ENCODE measurements around the gene SFXN4. TPM values are rescaled to one million over a fixed set of nuclear protein-coding genes. Genes with fewer than 3 reads are reported as not detected.

Gene SFXN4
- total and polyA plus RNA-seq, 2 of the 4 experiments (the other 2 are of a cell fraction) = 12.0 to 12.5 TPM

DNA sequence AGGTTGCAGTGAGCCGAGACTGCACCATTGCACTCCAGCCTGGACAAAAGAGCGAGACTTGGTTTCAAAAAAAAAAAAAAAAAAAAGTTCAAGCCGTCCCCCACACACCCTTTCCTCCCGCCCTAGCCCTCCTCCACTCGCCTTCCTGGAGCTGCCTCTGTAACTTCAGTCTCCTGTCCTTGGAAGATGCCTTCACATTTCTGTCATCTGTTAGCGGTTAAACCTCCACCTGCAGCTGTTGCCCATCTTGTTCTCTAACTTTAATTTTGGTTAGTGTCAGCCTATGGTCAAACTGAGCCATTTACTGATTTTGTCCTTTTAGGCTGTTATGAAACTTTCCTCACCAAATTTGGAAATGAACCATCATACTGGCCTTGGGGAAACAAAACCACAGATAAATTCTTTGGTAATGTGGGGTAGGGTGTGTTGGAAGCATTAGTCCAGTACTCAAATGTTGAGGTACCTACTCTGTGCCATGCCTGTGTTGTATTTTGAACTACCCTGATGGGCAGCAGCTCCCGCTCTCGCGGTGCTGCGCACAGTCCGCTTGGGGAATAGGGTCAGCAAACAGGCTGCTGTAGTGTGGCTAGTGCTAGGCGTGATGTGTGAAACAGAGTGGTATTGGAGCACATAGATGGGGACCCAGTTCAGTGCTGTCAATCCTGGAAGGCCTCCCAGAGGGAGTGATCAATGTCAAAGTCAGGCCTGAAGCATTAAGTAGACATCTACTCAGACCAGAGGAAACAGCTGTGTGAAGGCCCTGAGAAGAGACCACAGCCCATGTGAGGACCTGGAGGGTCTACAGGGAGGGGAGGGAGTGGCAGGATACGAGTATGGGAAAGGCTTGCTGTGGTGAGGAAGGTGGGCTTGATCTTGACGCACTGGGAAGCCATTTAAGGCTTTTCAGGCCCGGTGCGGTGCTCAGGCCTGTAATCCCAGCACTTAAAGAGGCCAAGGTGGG, 26.9 kb downstream of the SFXN4 start:
- H3K9ac ChIP-seq (ENCODE audit: low read depth, low read length) = no peak overlapping the region
- peaks cover 9% of the 10 kb centered on the region; the same call in 1 of the 2 replicates for H3K9me1 ChIP-seq (ENCODE audit: insufficient read depth, low read length)
- 93% methylated on average over 6 of the region's 16 CpGs; no CpG with 5 or more reads in 1 of the 2 experiments for WGBS, 2 experiments (ENCODE audit: extremely low coverage in 2 of 2, insufficient read length in 1 of 2)
- H3K9me3 ChIP-seq (ENCODE audit: control insufficient read depth, insufficient read depth, low read length) = no peaks in the 10 kb centered on the region
- ChIA-PET CTCF (interaction anchor here (0.6 kb wide), 1 partner anchor 29 kb away, joined by 7 read pairs; no protein-coding TSS in a partner anchor), POLR2A (ENCODE audit: unreplicated experiment) (interaction anchor here (0.6 kb wide), 1 partner anchor 51 kb away, joined by 23 read pairs; no protein-coding TSS in a partner anchor)
- no peak for DNase-seq
- peak overlapping the region; percentile 39 for H2AK9ac ChIP-seq (replicated peaks; ENCODE audit: low read depth, low read length, poor library complexity)
- H2BK5ac ChIP-seq (ENCODE audit: low read depth, low read length, poor library complexity, severe bottlenecking) = peak overlapping the region; percentile 35
- no peaks in the 10 kb centered on the region for H4K20me1 ChIP-seq (ENCODE audit: insufficient read depth, low read length)
- intact Hi-C loops (cut with micrococcal nuclease) (loop anchor here (5.0 kb wide), 1 partner anchor 309 kb away; no protein-coding TSS in a partner anchor), dilution Hi-C loops (cut with HindIII; ENCODE audit: low sequenced_read_pairs, unreplicated experiment) (no loop called here), in situ Hi-C loops (cut with MboI; ENCODE audit: low sequenced_read_pairs) (no loop called here)
- peak overlapping the region; percentile 66 for H2AFZ ChIP-seq (replicated peaks; ENCODE audit: low read length, poor library complexity)
- H3K4me3 ChIP-seq (ENCODE audit: insufficient read depth, low read depth, low read length) = no peak overlapping the region
- no peak overlapping the region for H3K4me2 ChIP-seq (ENCODE audit: low read depth, low read length)
- H3K36me3 ChIP-seq (ENCODE audit: control insufficient read depth, insufficient read depth, low read length) = peaks cover 9% of the 10 kb centered on the region; the same call in 1 of the 2 replicates
- peak overlapping the region; percentile 36; the same call in 1 of the 2 replicates for H2BK120ac ChIP-seq (ENCODE audit: low read depth, low read length)
- peak overlapping the region; percentile 4; the same call in 1 of the 2 replicates for H3K18ac ChIP-seq (ENCODE audit: low read depth, low read length)
- H2BK20ac ChIP-seq (ENCODE audit: low read depth, low read length) = peak overlapping the region; percentile 66; the same call in 1 of the 2 replicates
- H4K5ac ChIP-seq (ENCODE audit: low read depth, low read length) = no peak overlapping the region
- H2AK5ac ChIP-seq (ENCODE audit: low read depth, low read length) = peak overlapping the region; percentile 70; the same call in 1 of the 2 replicates
- peaks cover 4% of the 10 kb centered on the region; the same call in 1 of the 2 replicates for H3K4me1 ChIP-seq (ENCODE audit: control insufficient read depth, insufficient read depth, low read length)
- H3K27ac ChIP-seq (ENCODE audit: insufficient read depth, low read length) = no peak overlapping the region
- no peak for ATAC-seq (ENCODE audit: low read depth)
- H3K27me3 ChIP-seq (ENCODE audit: control insufficient read depth, insufficient read depth, low read length) = no peaks in the 10 kb centered on the region
- peak overlapping the region; percentile 20 for H3K23ac ChIP-seq (ENCODE audit: low read depth, low read length)
- H2BK15ac ChIP-seq (ENCODE audit: low read depth, low read length) = no peak overlapping the region
- H3K4ac ChIP-seq (ENCODE audit: low read depth, low read length) = peak overlapping the region; percentile 69
- H3K14ac ChIP-seq (replicated peaks; ENCODE audit: low read depth, low read length) = 0 out of 2 replicates have a peak overlapping the region, but pooled peaks have one; percentile 0
- 0 out of 4 replicates have a peak overlapping the region, but pooled peaks of 1 of the 2 experiments have one; percentile 2 for H4K8ac ChIP-seq (ENCODE audit: low read depth in 2 of 2, low read length in 2 of 2)
- no peak overlapping the region for H3K56ac ChIP-seq (ENCODE audit: extremely low read depth, insufficient read depth, low read length)
- peaks cover 2 to 15% of the 10 kb centered on the region in 2 experiments; a peak in 3 of 4 replicates for H3K79me1 ChIP-seq (ENCODE audit: low read depth in 1 of 2, low read length in 2 of 2)
- BruUV-seq (replicated peaks) = no TSS peak
- H4K91ac ChIP-seq (ENCODE audit: insufficient read depth, low read depth, low read length) = peak overlapping the region; percentile 41; the same call in 1 of the 2 replicates
- no peak for TF ChIP-seq RFX5 (IDR thresholded peaks at IDR 0.05; ENCODE audit: low read depth, low read length)
- TF ChIP-seq SMC3 (IDR thresholded peaks at IDR 0.05; ENCODE audit: low read depth, low read length) = no peak
- no peak for TF ChIP-seq NFE2L2 (IDR thresholded peaks at IDR 0.05; ENCODE audit: low read depth, low read length)
- TF ChIP-seq FOS (IDR thresholded peaks at IDR 0.05; ENCODE audit: low read depth, low read length) = no peak
- no peak for TF ChIP-seq MXI1 (IDR thresholded peaks at IDR 0.05; ENCODE audit: borderline replicate concordance, low read depth, low read length)
- no peak for TF ChIP-seq CHD1 (IDR thresholded peaks at IDR 0.05; ENCODE audit: low read depth, low read length)
- TF ChIP-seq CEBPB (IDR thresholded peaks at IDR 0.05; ENCODE audit: low read depth, low read length) = no peak
- no peak for TF ChIP-seq BHLHE40 (IDR thresholded peaks at IDR 0.05; ENCODE audit: low read depth, low read length)
- TF ChIP-seq, protein P1, sequence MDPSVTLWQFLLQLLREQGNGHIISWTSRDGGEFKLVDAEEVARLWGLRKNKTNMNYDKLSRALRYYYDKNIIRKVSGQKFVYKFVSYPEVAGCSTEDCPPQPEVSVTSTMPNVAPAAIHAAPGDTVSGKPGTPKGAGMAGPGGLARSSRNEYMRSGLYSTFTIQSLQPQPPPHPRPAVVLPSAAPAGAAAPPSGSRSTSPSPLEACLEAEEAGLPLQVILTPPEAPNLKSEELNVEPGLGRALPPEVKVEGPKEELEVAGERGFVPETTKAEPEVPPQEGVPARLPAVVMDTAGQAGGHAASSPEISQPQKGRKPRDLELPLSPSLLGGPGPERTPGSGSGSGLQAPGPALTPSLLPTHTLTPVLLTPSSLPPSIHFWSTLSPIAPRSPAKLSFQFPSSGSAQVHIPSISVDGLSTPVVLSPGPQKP (IDR thresholded peaks at IDR 0.05; ENCODE audit: borderline replicate concordance, low read depth, low read length) = no peak
- TF ChIP-seq, protein P2, sequence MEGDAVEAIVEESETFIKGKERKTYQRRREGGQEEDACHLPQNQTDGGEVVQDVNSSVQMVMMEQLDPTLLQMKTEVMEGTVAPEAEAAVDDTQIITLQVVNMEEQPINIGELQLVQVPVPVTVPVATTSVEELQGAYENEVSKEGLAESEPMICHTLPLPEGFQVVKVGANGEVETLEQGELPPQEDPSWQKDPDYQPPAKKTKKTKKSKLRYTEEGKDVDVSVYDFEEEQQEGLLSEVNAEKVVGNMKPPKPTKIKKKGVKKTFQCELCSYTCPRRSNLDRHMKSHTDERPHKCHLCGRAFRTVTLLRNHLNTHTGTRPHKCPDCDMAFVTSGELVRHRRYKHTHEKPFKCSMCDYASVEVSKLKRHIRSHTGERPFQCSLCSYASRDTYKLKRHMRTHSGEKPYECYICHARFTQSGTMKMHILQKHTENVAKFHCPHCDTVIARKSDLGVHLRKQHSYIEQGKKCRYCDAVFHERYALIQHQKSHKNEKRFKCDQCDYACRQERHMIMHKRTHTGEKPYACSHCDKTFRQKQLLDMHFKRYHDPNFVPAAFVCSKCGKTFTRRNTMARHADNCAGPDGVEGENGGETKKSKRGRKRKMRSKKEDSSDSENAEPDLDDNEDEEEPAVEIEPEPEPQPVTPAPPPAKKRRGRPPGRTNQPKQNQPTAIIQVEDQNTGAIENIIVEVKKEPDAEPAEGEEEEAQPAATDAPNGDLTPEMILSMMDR (conservative IDR thresholded peaks at IDR 0.05; ENCODE audit: low read depth, low read length) = no peak
- no peak for TF ChIP-seq RCOR1 (IDR thresholded peaks at IDR 0.05; ENCODE audit: insufficient replicate concordance, low read length)
- TF ChIP-seq, protein P3, sequence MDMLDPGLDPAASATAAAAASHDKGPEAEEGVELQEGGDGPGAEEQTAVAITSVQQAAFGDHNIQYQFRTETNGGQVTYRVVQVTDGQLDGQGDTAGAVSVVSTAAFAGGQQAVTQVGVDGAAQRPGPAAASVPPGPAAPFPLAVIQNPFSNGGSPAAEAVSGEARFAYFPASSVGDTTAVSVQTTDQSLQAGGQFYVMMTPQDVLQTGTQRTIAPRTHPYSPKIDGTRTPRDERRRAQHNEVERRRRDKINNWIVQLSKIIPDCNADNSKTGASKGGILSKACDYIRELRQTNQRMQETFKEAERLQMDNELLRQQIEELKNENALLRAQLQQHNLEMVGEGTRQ (IDR thresholded peaks at IDR 0.05; ENCODE audit: low read depth, low read length) = no peak

All from IMR-90 (cell line).